GM15510 (cell line): Measurements from ENCODE around the gene OXCT2.
A peak's percentile ranks its signal among the peaks of the same experiment; 100 is the strongest.

Source experiments
- POLR2A ChIP-seq: IDR thresholded peaks from 3 replicates; pipeline ENCODE4 v1.6.1; 2011; ENCODE audit warnings: borderline replicate concordance; ENCODE audit not compliant: insufficient read length; ENCODE audit errors: extremely low read depth

OXCT2 gene

GRCh38 chr1:39758556-39759435 is 12.4 kb downstream of the OXCT2 start:
- TF ChIP-seq POLR2A = no peak

GRCh38 chr1:39757501-39757900 is 13.6 kb downstream of the OXCT2 start:
- no peak for TF ChIP-seq POLR2A

- no peak for TF ChIP-seq POLR2A
These were observed 15.0 kb downstream of the OXCT2 start for GRCh38 chr1:39755965-39756659.

GRCh38 chr1:39754906-39755504 is 16.1 kb downstream of the OXCT2 start:
- no peak for TF ChIP-seq POLR2A

- no peak for TF ChIP-seq POLR2A
These were observed 17.1 kb downstream of the OXCT2 start for GRCh38 chr1:39754026-39754570.

- TF ChIP-seq POLR2A = no peak
These were observed 17.8 kb downstream of the OXCT2 start for GRCh38 chr1:39753132-39754025.

- TF ChIP-seq POLR2A = no peak
These were observed 18.4 kb downstream of the OXCT2 start for GRCh38 chr1:39752703-39753102.

- no peak for TF ChIP-seq POLR2A
These were observed 19.6 kb downstream of the OXCT2 start for GRCh38 chr1:39751595-39751994.

- no peak for TF ChIP-seq POLR2A
These were observed 26.0 kb downstream of the OXCT2 start for GRCh38 chr1:39745016-39745670.

- peak; percentile 87 for TF ChIP-seq POLR2A
These were observed 32.4 kb downstream of the OXCT2 start, which contains the start of gene PPIE for GRCh38 chr1:39738622-39739366. Gene PPIE (plus strand): TSS chr1:39738882. CDS start chr1:39738901, 19 bp downstream.

- no peak for TF ChIP-seq POLR2A
These were observed 33.5 kb downstream of the OXCT2 start for GRCh38 chr1:39737546-39738169.

- TF ChIP-seq POLR2A = no peak
These were observed 35.4 kb downstream of the OXCT2 start for GRCh38 chr1:39735731-39736130.
